ENCODE measurements around the gene IL17RD.
A peak's percentile ranks its signal among the peaks of the same experiment; 100 is the strongest.

Gene IL17RD

GRCh38 chr3:57130571-57131209 lies 34.5 kb downstream of the IL17RD start:
- no peak for DNase-seq

DNA sequence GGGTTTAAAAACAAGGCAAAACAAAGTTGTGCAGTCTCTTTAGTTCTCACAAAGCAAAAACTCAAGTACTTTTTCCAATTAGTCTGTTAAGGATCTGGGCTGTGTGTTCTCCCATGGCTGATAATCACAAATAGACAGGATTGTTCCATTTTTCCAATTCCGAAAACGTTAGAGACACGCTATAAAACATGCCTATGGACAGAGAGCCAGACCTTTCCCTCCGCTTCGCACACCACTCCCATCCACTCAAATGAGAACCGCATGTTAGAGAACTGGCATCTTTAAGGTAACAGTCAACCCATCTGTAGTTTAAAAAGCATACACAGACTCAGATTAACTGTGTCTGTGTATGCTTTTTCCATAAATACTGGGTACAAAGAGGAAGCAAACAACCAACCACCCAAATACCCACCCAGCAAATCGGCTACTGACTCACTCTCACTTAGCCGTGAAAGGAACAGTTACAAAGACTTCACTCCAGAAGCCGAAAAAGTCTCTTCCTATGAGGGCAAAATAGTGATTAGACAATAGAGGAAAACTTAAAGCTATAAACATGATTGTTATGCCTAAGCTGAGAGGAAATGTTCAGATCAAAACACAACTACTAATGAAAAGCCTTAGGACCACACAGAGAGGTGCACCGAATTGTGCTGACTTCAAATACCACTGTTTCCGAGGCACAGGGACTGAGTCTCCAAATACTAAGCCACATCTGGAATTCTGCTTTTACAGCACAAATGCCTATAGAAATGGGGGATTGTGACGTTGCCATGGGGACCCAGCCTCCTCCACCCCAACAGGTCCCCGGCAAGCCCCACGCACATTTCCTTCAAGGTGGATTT lies 36.1 kb downstream of the IL17RD start:
- DNase-seq, result no peak

GRCh38 chr3:57127891-57128518 lies 37.1 kb downstream of the IL17RD start:
- DNase-seq, result no peak

GRCh38 chr3:57126244-57126643 lies 38.9 kb downstream of the IL17RD start:
- no peak for DNase-seq

- DNase-seq, result no peak
These were observed 44.5 kb downstream of the IL17RD start for GRCh38 chr3:57120451-57121174.

DNA sequence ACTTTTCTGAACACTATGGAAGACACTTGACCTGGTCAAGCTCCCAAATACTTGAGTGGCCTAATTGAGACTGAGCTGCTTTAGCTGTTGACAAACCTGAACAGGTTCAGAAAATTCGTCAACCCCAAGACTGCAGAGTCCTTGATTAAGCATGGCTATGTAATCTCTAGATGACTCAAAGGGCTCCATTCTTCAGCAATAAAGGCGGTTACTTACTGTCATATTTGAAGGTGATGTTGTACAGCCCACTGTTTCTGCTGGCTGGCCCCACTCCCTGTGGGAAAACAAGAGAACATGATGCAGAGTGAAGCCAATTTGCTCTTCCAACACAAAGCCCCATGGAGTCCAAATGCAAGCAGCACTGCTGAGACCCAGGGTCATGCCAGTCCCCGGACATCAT lies 45.1 kb downstream of the IL17RD start:
- DNase-seq, result no peak

DNA sequence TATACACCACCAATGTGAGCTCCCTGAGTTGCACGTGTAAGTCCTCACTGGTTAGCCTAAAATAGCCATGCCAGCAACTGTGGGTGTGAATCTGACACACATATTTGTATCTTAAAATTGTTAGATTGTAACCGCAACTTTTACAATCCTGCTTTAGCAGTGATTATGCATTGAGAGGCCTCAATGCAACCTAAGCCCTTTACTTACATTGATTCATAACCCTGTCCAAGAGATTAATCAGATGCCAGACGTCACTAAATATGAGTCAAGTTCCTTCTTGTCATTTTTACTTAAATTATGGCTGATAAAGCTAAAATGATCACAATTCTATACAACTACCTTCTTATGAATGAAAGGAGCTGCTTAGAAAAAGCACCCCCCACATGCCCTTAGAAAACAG lies 46.9 kb downstream of the IL17RD start:
- no peak for DNase-seq

GRCh38 chr3:57116501-57116900 lies 48.7 kb downstream of the IL17RD start:
- DNase-seq, result no peak

- no peak for DNase-seq
These were observed 52.9 kb downstream of the IL17RD start for GRCh38 chr3:57112206-57112605.

DNA sequence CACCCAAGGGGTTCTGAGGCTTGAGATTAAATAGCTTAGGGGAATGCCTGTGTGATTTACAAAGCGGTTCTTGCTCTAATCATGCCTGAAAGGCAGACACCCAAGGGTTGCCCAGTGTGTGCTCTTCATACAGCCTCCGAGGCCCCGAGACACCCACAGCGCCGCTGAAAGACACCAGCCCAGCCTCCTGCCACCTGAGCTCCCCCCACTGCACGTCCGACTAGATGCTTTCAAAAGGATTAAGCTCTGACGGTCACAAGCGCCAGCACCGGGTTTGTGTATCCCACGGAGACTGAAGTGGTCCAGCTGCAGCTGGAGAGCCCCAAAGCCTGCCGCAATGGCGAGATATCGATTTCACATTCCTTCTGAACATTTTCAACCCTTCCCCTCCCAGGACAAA lies 54.4 kb downstream of the IL17RD start:
- DNase-seq, result peak; percentile 12

GRCh38 chr3:57110214-57110613 lies 54.9 kb downstream of the IL17RD start:
- DNase-seq, result no peak

DNA sequence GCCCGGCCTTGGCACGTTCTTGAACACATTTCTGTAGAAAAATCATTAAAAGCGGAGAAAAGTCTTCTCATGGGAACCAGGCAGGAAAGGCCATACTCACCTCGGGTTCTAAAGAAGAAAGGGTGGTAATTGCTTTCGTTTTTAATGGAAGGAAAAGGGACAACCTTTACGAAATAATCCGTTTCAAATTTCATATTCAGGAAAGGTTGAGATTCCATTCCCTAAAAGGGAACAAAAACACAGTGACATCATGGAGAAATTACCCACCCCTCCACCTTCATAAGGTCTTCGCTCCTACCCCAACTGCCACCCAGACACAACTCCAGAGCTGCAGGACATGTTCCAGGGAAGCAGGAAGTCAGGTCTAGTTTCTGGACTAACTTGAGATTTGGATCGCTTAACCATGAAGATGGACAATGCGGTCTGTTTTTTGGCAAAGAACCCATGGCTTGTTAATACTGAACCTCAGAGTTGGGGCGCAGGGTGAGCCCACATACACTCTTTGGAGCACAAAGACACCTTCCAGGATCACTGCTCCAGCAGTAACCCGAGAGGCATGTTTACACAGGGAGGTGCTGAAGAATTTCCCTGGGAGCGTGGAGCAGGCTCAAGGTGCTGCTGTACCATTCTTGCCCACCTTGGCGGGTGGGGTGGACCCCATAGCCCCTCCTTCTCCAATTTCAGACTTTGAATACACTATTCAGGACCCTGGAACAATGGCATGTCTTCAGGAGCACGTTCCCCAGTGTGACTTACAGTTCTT lies 55.5 kb downstream of the IL17RD start:
- DNase-seq, result no peak

DNA sequence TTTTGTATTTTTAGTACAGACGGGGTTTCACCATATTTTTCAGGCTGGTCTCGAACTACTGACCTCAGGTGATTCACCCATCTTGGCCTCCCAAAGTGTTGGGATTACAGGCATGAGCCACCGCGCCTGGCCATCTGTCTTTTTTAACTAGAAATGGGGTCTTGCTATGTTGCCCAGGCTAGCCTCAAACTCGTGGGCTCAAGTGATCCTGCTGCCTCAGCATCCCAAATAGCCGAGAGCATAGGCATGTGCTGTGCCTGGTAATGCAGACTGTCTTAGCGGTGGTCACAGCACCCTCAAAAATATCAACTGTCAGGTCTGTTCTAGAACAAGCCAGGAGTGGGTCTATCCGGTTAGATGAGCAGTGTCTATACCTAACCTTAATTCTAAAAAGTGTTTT lies 56.5 kb downstream of the IL17RD start:
- DNase-seq, result no peak

DNA sequence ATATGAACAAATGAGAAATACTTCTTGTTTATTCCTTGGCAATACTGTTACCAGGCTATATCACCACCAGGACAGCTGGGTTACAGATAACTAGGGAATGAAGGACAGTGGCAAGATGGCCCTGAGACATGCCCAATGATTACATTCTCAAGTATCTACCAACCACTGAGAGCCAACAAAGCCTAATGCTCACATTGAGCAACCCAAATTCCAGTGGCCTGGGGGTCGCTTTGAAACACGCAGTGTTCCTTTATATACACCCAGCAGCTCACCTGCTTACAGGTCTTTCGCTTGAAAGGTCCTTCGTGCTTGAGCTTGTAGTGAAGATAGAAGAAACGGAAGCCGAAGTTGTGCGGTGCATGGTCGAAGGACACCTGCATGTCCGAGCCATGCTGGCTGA lies 59.6 kb downstream of the IL17RD start:
- no peak for DNase-seq

DNA sequence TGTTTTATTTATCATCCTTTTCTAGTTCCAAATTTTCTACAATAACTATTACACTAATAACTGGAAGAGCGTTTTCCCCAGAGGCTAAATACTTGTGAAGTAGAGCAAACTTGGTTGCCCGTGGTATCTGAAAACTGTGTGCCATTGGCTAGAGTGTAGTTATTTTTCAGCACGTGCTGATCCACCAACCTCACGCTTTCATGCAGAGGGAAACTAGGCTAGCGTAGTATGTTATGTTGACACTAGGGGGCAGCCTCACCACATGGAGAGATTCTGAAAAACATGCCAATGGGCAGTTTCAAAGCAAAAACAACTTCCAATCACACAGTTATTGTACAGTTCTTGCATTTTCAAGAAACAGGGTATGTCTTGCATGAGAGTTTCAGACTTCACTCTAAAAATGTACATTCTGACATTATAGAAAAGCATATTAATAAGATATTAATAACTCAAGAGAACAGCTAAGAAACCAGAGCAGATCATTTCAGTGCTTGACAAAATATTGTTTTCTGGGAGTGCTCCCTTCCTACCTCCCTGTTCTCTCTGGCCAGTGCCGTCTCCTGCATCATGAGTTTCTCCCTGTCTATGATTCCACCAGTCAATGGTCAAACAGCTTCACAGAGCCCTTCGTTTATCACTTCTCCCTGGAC lies 65.0 kb downstream of the IL17RD start:
- DNase-seq, result no peak

DNA sequence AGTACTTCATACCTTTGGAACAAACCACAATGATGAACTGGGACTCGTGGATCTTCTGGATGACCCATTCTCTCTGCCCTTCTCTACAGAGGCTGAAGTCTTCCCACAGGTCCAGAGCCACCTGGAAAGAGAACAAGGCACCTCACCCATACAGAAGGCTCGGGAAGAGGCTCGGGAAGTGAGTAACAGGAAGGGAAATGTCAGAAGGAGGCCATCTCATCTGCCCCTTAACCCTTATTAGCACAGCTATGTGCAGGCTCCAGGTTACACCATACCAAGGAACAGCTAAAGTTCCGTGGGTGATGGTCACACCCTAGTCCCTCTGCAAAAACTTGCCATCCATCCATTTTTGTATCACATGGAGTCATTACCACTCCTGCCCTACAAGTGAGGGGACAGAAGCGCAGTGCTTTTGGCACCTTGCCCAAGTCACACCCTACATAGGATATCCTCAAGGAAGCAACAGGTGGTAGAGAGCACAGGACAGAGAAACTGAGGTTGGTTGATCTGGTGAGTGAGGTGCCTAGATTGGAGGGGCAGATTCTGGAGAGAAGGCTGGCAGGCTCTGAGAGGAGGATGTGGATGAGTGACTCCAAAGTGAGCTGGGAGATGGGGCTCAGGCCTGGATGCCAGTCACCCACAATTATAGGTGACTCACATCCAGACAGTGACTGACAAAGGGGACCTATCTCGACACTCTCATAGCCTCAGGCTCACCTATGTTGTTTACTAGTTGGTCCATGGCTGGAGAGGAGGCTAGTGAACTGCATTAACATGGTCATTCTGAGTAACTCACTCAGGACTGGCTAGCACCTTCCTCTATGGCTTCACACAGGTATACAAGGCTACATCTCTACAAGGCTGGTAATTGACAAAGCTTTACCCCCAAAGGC lies 66.5 kb downstream of the IL17RD start:
- no peak for DNase-seq

DNA sequence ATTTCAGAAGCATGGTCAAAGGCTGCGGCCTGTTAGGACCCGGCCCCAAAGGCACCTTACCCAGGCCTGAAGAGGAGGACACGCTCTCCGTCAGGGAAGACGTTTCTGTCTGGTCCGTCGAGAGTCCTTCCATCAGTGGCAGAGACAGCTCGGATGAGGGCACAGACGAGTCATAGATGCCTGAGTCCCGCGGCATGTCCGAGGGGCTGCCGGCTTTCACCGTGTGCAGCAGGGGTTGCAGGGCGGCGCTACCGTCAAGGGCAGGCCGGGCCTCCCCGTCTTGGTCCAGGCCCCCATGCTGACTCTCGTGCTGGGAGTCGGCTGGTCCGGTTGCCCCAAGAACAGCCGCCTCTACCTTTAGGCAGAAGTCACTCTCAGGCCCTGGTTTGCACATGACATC lies 67.6 kb downstream of the IL17RD start:
- no peak for DNase-seq

- DNase-seq, result no peak
These were observed 69.8 kb downstream of the IL17RD start for GRCh38 chr3:57095363-57095762.

DNA sequence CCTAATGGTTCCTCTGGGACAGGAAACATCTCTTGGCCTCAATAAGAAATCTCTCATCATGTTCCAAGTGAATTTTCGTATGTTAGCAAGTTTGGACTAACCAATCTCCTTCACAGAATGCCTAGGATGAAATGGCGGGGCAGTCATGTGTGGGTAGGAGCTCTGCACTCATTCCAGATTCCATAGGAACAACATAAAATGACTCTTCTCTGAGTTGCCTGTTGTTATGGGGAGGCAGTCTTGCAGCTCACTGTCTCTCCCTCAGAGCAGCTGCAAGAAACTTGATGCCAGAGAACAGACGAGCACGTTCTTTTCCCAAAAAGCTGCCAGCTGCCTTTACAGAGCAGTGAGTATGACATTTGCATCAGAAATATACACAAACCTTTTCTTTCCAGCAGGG lies 70.6 kb downstream of the IL17RD start:
- no peak for DNase-seq

DNA sequence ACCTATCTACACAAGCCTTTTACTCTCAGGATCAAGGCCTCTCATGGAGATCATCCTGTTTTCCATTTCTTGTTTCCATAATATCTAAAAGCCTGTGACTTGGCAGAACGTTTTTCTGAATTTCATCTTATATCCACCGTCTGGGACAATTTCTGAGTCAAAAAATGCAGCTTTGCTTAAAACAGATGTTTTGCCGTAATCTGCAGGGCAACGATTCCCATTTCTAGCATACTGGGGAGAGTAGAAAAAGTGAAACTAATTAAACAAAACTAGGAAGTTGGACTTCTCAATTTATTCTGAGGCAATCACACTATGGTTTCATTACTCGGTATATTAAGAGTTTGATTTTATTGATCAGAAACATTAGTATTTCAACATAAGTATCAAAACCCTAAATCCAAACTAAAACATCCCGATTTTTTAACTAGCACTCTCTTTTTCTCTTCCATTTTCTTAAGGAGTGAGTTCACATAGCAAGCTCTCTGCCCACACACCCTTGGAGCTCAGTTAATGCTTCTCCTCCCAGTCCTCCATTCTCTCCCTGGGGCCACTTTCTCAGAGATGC lies 71.1 kb downstream of the IL17RD start:
- no peak for DNase-seq

DNA sequence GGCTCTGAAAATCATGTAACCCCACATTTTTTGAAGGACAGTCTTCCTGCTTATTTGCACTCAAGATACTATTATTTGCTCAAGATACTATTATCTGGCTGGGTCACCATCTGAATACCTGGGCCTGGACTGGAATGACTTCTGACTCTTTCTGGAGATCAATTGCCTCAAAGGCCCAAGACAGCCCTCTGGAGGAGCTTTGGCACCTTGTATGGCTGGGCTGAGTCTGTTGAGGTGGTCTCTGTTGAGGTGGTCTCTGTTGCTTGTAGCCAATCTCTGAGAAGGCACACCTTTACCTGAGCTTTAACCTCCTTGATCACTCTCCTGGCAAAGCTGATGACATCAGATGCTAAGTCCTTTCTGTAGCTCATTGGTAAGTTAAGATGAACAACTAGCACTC lies 71.7 kb downstream of the IL17RD start:
- DNase-seq, result no peak

Data from NCI-H187 treated with DMSO at 0.1 percent for 48 hours (cell line).